Islet of Langerhans (tissue), 1 donor: ENCODE data around the gene FAM120B.
"Not testable (repeated sequence)": the region's sequence is repeated elsewhere in the genome, so short reads cannot be mapped to it uniquely, and the experiment has no call there.

ENCODE experiments used
- FAIRE-seq: peaks from one replicate; lab custom pipeline; 2011; peaks lifted over from hg19 to GRCh38; lab: Jason Lieb, UNC

The FAM120B gene

DNA sequence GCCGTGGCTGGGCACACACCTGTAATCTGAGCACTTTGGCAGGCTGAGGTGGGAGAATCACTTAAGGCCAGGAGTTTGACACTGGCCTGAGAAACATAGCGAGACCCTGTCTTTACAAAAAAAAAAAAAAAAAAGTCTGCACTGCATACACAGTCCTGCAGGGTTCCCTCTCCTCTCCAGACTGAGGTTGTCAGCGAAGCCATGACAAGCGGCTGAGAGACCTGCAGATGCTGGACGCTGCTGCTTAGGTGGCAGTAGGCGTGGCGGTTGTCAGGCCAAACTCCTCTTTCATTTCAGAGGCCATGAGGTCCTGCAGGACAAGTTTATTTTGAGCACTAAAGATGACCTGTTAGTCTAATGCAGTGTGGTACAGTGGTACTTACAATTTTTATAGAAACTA lies 86.5 kb downstream of the FAM120B start:
- no peak for FAIRE-seq

DNA sequence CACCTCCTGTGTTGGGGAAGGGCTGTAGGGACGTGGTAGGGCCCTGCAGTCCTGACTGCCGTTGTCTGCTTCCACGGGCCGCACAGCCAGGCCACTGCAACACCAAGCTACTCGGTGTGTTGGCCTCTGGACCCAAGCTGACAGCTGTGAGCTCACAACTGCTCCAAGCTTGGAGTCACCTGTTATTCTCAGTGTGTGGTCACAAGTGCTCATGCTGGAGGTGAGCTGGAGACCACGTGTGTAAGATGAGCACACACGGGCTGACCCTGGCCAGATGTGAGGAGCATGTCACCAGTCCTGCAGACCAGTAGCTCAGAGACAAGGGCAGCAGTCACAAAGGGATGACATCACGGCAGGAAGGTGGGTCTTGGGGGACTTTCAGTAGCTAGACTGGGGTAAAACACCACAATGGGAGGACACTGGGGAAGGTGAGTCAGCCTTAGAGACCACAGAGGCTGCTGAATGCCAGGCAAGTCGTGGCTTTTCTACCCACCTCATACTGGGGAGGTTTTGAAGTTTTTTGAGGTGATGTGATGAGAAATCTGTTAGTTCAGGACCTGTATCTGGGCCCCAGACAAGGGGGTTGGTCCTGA lies 87.3 kb downstream of the FAM120B start:
- no peak for FAIRE-seq

DNA sequence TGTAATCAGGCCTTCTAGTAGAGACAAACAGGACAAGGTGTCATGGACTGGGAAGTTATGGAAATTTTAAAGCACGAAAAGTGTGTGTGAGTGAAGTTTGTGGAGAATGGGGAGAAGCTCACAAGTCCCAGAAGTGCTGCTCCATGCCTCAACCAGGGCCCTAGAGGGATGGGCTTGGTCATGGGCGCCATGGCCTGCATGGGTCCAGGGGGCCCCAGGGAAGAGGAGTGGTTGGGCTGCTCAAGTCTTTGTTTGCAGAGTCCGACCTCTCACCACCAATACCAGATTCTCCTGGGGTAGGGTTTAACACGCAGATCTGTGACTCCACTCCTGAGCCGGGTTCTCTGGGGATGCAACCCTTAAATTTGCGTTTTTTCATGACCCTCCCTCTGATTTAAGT lies 88.4 kb downstream of the FAM120B start:
- no peak for FAIRE-seq

DNA sequence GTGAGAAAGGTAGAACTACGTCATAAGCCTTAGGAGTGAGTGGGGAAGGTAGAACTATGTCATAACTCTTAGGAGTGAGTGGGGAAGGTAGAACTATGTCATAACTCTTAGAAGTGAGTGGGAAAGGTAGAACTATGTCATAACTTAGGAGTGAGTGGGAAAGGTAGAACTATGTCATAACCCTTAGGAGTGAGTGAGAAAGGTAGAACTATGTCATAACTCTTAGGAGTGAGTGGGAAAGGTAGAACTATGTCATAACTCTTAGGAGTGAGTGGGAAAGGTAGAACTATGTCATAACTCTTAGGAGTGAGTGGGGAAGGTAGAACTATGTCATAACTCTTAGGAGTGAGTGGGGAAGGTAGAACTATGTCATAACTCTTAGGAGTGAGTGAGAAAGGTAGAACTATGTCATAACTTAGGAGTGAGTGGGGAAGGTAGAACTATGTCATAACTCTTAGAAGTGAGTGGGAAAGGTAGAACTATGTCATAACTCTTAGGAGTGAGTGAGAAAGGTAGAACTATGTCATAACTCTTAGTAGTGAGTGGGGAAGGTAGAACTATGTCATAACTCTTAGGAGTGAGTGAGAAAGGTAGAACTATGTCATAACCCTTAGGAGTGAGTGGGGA lies 92.3 kb downstream of the FAM120B start:
- not testable (repeated sequence) for FAIRE-seq

DNA sequence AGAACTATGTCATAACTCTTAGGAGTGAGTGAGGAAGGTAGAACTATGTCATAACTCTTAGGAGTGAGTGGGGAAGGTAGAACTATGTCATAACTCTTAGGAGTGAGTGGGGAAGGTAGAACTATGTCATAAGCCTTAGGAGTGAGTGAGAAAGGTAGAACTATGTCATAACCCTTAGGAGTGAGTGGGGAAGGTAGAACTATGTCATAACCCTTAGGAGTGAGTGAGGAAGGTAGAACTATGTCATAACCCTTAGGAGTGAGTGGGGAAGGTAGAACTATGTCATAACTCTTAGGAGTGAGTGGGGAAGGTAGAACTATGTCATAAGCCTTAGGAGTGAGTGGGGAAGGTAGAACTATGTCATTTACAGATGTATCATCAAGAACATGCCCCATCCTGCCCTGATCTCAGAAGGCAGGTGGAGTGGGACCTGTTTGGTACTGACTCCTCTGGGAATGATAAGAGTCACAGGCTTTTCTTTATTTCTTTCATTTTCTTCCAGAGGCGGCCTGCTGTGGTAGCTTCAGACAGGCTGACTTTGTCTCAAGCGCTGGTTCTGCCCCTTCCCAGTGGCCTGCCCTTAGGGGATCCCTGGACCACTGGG lies 93.5 kb downstream of the FAM120B start:
- not testable (repeated sequence) for FAIRE-seq

DNA sequence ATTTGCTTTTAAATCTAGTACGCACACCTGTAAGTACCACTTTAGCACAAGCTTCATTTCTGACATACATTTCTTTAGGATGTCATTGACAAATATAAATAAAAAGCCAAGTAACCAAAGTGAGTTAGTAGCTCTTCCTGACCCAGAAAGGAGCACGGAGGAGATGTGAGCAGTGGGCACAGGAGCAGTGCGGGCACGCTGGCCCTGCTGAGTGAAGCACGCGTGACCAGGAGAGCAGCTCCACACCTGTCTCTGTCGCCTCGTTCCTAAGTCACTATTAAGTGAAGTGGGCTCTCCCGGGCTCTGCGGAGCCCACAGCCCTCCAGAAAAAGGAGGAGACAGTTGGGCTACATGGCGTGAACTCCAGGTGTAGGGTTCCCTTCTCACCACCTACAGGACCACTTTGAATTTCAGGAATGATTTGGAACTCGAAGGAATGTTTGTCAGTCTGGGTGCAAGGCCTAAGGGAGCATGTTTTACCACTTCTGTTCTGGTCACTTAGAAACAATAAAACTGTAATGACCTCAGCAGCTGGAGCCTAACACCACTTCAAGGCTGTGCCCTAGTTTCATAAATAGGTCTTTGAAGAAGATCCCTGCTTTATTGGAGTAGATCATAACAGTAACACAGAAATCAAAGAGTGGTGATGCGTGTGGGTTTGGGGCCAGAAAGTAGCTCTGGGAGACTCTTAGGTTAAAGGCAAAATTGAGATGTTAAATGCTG lies 95.9 kb downstream of the FAM120B start:
- FAIRE-seq, result no peak

DNA sequence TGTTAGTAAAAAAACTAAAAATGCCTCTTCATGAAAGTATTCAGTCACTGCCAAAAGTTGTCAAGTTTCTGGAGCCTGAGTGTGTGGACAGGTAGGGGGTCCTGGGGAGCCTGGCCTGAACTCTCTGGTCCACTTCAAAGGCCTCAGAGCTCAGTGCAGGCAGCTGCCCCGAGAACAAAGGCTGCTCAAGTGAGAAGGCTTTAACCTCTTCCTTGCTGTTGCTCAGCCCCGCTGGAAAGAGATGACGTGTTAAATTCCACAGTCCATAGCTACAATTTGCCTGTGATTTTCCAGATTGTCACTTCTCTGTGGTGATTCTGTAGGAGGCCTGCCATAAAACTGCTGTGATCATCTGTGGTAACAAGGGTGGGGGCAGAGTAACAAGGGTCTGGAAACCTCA lies 96.9 kb downstream of the FAM120B start:
- no peak for FAIRE-seq

DNA sequence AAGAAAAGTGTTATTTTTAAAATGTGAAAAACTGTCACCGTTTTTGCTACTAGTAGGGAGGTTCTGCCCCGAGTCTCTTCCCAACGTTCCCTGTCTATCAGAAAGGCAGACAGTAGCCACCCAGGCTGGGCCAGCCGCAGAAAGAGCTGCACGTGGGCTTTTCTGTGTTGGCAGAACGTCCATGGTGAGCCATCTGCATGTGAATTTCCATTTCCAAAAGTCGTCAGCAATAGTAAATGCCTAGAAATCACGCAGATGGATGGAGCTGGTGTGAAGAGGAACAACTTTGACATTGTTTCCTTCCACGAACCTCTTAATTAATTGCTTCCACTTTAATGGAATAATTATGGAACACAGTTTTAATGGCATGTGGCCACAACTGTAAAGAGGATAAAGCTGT lies 97.5 kb downstream of the FAM120B start:
- FAIRE-seq, result no peak

DNA sequence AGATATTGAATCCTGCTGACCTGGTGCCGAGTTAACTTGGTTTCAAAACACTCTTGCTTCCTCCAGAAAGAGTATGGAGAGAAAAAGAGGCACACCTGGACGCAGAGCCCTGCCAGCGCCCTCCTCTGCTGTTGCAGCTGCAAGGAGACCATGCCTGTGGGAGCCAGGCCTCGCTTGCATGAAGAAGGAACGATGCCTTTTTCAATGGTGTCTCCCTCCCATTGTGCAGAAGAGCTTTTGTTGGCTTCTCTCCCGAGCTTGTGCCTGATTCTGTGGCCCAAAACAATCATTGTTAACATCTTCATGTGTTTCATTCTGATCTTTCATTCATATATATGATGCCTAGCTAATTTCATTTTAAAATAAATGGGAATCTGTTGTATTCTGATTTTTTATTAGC lies 98.1 kb downstream of the FAM120B start:
- no peak for FAIRE-seq

DNA sequence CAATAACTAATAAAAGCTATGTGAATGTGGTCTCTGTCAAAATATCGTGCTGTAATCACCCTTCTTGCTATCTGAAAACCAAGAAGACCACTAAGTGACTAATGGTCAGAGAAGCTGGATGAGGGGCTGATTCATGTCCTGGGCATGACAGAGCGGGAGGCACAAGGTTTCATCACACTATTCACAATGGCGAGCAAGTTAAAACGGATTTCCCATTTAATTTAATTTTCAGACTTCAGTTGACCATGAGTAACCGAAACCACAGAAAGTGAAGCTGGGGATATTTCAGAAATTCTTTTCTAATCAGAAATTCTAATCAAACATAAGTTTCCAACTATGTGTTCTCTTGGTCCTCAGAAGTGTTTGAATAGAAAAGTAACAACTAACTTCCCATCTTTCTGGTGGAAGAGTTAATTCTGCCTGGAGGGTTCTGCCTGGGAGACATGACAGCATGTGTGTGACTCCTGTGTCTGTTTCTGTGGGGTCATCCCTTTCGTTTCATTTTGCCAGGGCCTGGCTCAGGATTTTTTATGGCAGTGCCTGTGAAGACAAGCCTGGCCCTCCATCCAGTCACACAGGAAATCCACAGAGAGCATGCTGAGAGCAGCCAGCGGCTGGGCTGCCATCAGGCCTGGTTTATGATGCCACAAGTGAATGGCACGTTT lies 98.9 kb downstream of the FAM120B start:
- FAIRE-seq, result no peak

DNA sequence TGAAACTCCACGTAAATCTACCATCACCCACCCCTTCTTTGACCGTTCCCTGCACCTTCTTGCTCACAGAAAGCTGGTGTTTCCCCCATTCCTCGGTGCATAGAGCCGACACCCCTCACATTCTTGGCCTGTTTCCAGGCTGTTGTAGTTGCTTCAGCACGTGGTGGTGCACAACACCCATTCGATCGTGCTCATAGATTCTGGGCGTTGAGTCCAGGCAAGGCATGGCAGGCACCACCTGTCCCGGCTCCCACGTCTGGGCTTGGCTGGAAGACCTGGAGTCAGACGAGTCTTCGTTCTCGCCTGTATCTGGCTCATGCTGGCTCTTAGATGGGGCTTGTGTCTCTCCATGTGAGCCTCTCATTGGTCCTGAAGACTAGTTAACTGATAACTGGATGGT lies 100.6 kb downstream of the FAM120B start:
- FAIRE-seq, result no peak

DNA sequence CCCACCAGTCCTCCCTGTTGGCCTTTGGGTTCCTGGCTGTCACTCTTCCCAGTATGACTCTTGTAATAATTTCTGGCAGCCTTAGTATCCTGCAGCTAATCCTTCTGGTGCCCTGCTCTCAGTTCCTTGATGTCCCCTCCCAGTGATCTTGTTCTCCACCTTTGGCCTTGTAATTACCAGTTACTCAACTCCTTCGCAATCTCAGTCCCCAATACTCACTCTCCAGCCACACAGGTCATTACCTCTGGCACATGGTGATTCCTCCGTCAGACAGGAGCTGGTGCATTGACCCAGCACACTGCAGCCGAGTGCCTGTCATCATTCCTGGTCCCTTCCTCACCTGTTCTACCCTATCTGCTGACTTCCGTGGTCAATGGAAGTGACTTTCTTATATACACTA lies 101.4 kb downstream of the FAM120B start:
- FAIRE-seq, result no peak

DNA sequence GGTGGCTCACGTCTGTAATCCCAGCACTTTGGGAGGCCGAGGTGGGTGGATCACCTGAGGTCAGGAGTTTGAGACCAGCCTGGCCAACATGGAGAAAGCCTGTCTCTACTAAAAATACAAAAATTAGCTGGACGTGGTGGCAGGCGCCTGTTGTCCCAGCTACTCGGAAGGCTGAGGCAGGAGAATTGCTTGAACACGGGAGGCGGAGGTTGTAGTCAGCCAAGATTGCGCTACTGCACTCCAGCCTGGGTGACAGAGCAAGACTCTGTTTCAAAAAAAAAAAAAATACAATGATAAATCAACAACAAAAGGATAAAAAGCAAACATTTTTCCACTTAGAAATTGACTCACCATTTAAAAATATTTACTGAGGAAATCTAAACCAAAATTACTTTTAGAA lies 103.2 kb downstream of the FAM120B start:
- FAIRE-seq, result not testable (repeated sequence)

DNA sequence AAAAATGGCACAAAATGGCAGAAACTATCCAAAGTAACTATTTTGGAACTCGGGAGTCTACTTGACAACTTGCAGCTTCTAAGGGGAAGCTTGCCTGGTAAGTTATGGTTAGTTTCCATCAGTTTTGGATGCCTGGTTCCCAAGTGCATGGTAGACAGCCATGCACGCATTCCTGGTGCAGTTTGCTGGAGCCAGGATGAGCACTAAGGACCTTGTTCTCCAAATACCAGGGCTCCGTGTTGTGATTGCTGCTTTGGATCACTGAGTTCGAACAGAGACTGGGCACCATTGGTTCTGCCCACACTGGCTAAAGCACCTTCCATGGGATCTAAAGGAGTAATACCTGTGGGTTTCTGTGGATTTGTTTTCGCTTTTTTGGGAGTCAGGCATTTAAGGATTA lies 103.7 kb downstream of the FAM120B start:
- no peak for FAIRE-seq

DNA sequence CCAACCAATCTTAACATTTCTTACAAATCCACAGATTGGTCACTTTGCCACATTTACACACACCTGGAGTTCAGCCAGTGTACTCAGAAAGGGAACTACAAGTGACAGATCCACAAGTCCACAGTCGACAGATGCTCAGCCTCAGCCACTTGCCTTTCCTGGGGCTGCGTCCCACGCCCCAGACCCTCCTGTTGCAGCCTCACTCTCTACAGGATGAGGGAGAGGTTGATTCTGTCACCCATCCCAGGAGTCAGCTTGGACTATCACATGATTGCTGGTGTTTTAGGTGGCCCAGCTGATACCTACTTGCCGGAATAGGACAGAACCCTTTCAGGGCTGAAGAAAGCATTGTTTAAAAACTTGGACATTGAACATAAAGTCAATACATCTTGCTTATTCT lies 108.8 kb downstream of the FAM120B start:
- no peak for FAIRE-seq

DNA sequence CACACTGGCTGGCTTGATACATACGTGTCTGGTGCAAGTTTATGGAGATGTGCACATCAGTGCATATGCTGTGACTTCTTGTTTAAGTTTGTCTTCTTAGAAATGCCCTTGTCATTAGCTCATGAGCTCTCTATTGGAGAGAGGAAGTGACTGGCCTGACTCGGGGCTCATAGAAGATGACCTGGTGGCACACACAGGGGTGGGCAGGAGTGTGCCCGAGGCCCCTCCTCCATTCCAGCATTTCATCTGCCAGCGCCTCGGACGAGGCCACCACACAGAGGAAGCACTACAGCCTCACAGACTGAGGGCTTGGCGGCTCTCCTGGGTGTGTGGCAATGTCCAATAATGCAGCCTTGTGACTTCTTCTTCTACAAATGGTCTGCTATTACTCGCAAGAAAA lies 109.7 kb downstream of the FAM120B start:
- FAIRE-seq, result no peak

DNA sequence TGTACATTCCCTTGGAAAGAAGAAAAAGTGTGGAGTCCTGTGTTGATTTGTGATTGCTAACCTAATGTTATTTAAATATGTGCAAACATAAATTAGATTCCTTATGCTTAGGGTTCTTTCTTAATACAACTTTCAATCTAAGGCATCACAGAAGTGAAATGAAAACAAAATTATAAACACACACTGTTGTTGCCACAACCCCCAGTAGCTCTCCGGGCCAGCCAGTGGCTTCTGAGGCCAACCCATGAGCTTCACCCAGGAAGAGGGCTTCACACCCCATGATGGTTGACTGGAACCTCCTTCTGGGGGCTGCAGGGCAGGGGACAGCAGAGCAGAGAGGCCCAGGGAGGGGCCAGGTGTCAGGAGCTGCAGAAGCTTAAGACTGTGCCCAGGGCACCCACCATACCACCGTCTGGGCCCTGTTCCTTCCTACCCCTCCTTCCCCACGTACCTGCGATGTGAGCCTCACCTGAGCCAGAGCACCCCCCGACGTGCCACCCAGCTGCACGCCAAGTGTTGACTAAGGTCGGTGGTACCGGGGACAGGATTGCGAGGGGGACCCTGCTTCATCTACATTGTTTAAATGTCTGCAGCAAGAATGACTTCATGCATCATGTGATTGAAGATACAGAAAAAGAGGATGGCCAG lies 110.5 kb downstream of the FAM120B start:
- FAIRE-seq, result no peak

DNA sequence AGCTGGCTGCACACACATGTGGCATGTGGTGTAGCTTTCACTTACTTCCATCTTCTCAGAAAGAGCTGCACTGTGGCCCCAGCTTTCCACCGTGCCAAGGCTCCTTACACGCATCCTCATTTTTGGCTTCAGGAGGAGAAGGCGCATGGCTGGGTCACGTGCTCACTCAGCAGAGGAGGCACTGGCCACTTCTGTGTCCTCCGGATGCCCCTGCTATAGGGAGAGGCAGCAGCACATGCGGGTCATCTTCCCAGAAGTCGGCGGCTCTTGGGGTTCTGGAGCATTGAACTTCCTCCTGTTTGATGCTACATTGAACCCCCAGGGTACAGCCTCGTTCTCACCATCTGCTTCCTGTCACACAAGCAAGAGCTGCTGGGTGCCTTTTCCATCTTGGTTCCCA lies 111.3 kb downstream of the FAM120B start:
- FAIRE-seq, result no peak

DNA sequence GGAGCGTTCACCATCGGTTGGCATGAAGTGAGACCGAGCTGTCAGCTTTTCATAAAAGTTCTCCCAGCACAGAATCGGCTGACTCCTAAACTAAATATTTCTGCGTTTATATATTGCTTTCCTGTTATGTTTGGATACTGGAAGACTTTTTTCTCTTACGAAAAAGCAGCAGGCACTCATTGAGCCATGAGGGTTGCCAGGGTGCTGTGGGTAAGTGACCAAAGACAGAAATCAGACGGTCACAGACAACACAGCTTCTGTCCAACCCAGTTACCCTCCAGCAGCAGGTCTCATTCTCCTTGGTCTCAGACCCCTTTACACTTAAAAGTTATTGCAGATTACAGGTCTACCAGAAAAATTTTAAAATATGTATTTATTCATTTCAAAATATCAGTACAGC lies 113.7 kb downstream of the FAM120B start:
- FAIRE-seq, result no peak

DNA sequence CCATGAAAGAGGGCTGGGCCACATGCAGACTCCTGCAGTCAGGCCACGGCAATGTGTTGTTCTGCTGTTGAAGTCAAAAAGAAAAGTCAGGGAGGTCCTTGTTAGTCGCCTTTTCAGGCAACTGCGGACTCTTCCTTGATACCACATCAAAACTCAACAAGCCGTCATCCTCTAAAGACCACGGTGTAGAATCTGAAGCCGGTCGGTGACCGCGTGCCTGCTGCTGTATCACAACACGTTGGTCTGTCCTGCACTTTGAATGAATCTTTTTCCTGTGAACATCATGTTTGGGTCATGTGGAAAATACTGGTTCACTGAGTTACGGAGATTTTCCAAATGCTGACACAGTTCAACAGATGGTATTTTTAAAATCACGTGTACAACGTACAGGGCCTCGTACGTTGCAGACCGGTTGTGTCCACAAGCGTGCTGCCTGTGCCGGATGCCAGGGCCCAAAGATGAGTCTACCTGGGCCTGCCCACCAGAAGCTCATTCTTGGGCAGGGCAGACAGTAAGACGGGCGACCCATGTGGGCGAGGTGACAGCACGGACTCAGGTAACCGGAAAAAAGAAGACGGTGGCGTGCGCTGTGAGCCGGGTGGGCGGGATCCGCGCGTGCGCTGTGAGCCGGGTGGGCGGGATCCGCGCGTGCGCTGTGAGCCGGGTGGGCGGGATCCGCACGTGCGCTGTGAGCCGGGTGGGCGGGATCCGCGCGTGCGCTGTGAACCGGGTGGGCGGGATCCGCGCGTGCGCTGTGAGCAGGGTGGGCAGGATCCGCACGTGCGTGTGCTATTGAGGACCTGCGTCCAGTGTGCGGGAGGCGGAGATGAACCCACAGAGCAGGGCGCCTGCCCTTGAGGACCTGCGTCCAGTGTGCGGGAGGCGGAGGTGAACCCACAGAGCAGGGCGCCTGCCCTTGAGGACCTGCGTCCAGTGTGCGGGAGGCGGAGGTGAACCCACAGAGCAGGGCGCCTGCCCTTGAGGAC lies 114.5 kb downstream of the FAM120B start:
- FAIRE-seq, result no peak

DNA sequence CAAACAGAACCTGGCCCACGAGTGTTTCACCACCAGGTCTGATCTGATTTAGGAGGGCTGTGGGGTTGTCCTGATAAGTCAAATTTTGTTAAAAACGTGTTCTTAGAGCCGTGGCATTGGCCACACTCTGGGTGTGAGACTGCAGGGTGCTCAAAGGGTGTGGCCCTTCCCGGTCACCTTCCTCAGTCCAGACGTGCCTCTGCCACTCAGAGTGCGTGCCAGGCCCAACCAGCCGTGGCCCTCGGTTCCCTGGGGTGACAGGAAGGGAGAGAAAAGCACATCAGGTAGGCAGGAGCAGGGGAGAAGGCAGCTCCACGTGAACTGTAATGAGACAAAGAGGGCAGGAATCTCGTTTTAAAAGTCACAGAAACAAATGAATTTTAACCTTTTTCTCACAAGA lies 115.4 kb downstream of the FAM120B start:
- no peak for FAIRE-seq
